Karpas-422 (cell line): ENCODE data around the gene SPDL1. TPM values are rescaled to one million over a fixed set of nuclear protein-coding genes. Genes with fewer than 3 reads are reported as not detected.

Source experiments
- DNase-seq: peaks from one replicate; pipeline ENCODE4 v3.0.0-alpha.2; 2015
- H2AFZ ChIP-seq: fragments of 200-600 bp; sonication (generic); 2 replicates; pipeline ENCODE4 v1.6.1; 2014; ENCODE audit warnings: antibody characterized with exemption, low read length, mixed read lengths
- H3K27ac ChIP-seq: fragments of 200-600 bp; sonication (generic); 2 replicates; pipeline ENCODE4 v1.5.1; 2014; ENCODE audit warnings: mild to moderate bottlenecking, low read length, moderate library complexity
- H3K27me3 ChIP-seq: fragments of 200-600 bp; sonication (generic); 2 replicates; pipeline ENCODE4 v1.6.1; 2014; ENCODE audit warnings: low read length, mixed read lengths
- H3K36me3 ChIP-seq: fragments of 200-600 bp; sonication (generic); 2 replicates; pipeline ENCODE4 v1.6.1; 2014; ENCODE audit warnings: low read length, mixed read lengths; ENCODE audit not compliant: insufficient read depth
- H3K4me1 ChIP-seq: fragments of 200-600 bp; sonication (generic); 2 replicates; pipeline ENCODE4 v1.6.1; 2014; ENCODE audit warnings: mild to moderate bottlenecking, low read length, mixed read lengths
- H3K4me2 ChIP-seq: fragments of 200-600 bp; sonication (generic); 2 replicates; pipeline ENCODE4 v1.6.1; 2014; ENCODE audit warnings: low read length, low read depth, mild to moderate bottlenecking; ENCODE audit not compliant: poor library complexity, severe bottlenecking
- H3K4me3 ChIP-seq: fragments of 200-600 bp; sonication (generic); 2 replicates; pipeline ENCODE4 v1.5.1; 2014; ENCODE audit warnings: mild to moderate bottlenecking, antibody characterized with exemption, low read length, mixed read lengths
- H3K79me2 ChIP-seq: fragments of 200-600 bp; sonication (generic); 2 replicates; pipeline ENCODE4 v1.6.1; 2014; ENCODE audit warnings: mild to moderate bottlenecking, low read length, mixed read lengths
- H3K9ac ChIP-seq: fragments of 200-600 bp; sonication (generic); 2 replicates; pipeline ENCODE4 v1.6.0; 2014; ENCODE audit warnings: low read length
- H3K9me2 ChIP-seq: fragments of 200-600 bp; sonication (generic), shearing (Covaris generic); replicated peaks from 2 replicates; pipeline ENCODE4 v1.6.0; 2014; ENCODE audit warnings: mild to moderate bottlenecking, low read length, moderate library complexity; ENCODE audit not compliant: insufficient read depth
- H3K9me3 ChIP-seq: fragments of 300-700, 200-600 bp; sonication (generic); 2 replicates; pipeline ENCODE4 v1.6.1; 2014; ENCODE audit warnings: low read length, mixed read lengths
- H4K20me1 ChIP-seq: fragments of 200-600 bp; sonication (generic); 2 replicates; pipeline ENCODE4 v1.6.1; 2014; ENCODE audit warnings: mild to moderate bottlenecking, antibody characterized with exemption, low read length, low read depth; ENCODE audit not compliant: insufficient read depth
- total RNA-seq: library from RNA; depleted of rRNA; stranded (reverse); fragments of >200 nt; shearing (Covaris generic); gene quantifications from 2 replicates; pipeline ENCODE4 v1.2.3, GENCODE V29; 2014; ENCODE audit warnings: low replicate concordance

The SPDL1 gene
- total RNA-seq, 1 experiment from 2014 or later = 28.3 TPM

GRCh38 chr5:169637549-169638121 lies 54.1 kb downstream of the SPDL1 start:
- Histone ChIP-seq H2AFZ (peak overlapping the region; percentile 86), H3K4me3 (peak overlapping the region; percentile 94), H3K4me2 (peak overlapping the region; percentile 91)

GRCh38 chr5:169641253-169641652 lies 57.7 kb downstream of the SPDL1 start:
- peaks cover 20% of the 10 kb centered on the region for H3K4me1 ChIP-seq
- H3K27ac ChIP-seq = no peak overlapping the region
- no peak overlapping the region for H3K4me3 ChIP-seq
- no peak overlapping the region for H3K4me2 ChIP-seq
- peaks cover 48% of the 10 kb centered on the region for H4K20me1 ChIP-seq
- H3K9me2 ChIP-seq = no peaks in the 10 kb centered on the region
- H3K9me3 ChIP-seq = peaks cover 11% of the 10 kb centered on the region
- no peak for DNase-seq
- no peak overlapping the region for H2AFZ ChIP-seq
- no peak overlapping the region for H3K9ac ChIP-seq
- peaks cover 50% of the 10 kb centered on the region for H3K36me3 ChIP-seq
- H3K79me2 ChIP-seq = peaks cover 91% of the 10 kb centered on the region
- H3K27me3 ChIP-seq = no peaks in the 10 kb centered on the region

More at GRCh38 chr5:169637549-169638121, 54.1 kb downstream of the SPDL1 start:
- peak overlapping the region; percentile 88 for H3K27ac ChIP-seq
- H3K9me3 ChIP-seq = peaks cover 11% of the 10 kb centered on the region
- H3K27me3 ChIP-seq = no peaks in the 10 kb centered on the region
- peak overlapping the region; percentile 98 for H3K9ac ChIP-seq
- peaks cover 31% of the 10 kb centered on the region for H4K20me1 ChIP-seq
- peak; percentile 92 for DNase-seq
- peaks cover 17% of the 10 kb centered on the region for H3K4me1 ChIP-seq
- H3K9me2 ChIP-seq = no peaks in the 10 kb centered on the region
- H3K36me3 ChIP-seq = peaks cover 45% of the 10 kb centered on the region
- peaks cover 54% of the 10 kb centered on the region for H3K79me2 ChIP-seq

- H3K36me3 ChIP-seq = peaks cover 19% of the 10 kb centered on the region; the same call in 1 of the 2 replicates
- H4K20me1 ChIP-seq = peaks cover 72% of the 10 kb centered on the region
- H3K27me3 ChIP-seq = no peaks in the 10 kb centered on the region
- H3K79me2 ChIP-seq = peaks cover 100% of the 10 kb centered on the region
- H3K4me1 ChIP-seq = peaks cover 59% of the 10 kb centered on the region
- H2AFZ ChIP-seq = no peak overlapping the region
- no peak for DNase-seq
- H3K4me3 ChIP-seq = no peak overlapping the region
- no peaks in the 10 kb centered on the region for H3K9me2 ChIP-seq
- no peak overlapping the region; the same call in 1 of the 2 replicates for H3K9ac ChIP-seq
- peak overlapping the region; percentile 57; the same call in 1 of the 2 replicates for H3K27ac ChIP-seq
- no peaks in the 10 kb centered on the region for H3K9me3 ChIP-seq
- no peak overlapping the region for H3K4me2 ChIP-seq
Observed at GRCh38 chr5:169646856-169647255, 63.3 kb downstream of the SPDL1 start.

GRCh38 chr5:169647566-169647965 lies 64.0 kb downstream of the SPDL1 start:
- Histone ChIP-seq H2AFZ (no peak overlapping the region), H3K4me1 (peaks cover 63% of the 10 kb centered on the region), H4K20me1 (peaks cover 71% of the 10 kb centered on the region), H3K27ac (peak overlapping the region; percentile 57), H3K9ac (peak overlapping the region; percentile 36), H3K4me3 (no peak overlapping the region; the same call in 1 of the 2 replicates), H3K9me3 (no peaks in the 10 kb centered on the region), H3K27me3 (no peaks in the 10 kb centered on the region), H3K36me3 (peaks cover 13% of the 10 kb centered on the region), H3K4me2 (no peak overlapping the region), H3K79me2 (peaks cover 100% of the 10 kb centered on the region), H3K9me2 (no peaks in the 10 kb centered on the region)
- peak; percentile 57 for DNase-seq

GRCh38 chr5:169648725-169649310 lies 65.2 kb downstream of the SPDL1 start:
- peaks cover 100% of the 10 kb centered on the region for H3K79me2 ChIP-seq
- no peak overlapping the region for H3K9ac ChIP-seq
- no peak for DNase-seq
- H3K27ac ChIP-seq = no peak overlapping the region
- no peak overlapping the region for H2AFZ ChIP-seq
- H3K4me1 ChIP-seq = peaks cover 63% of the 10 kb centered on the region
- peaks cover 12% of the 10 kb centered on the region for H3K36me3 ChIP-seq
- no peaks in the 10 kb centered on the region for H3K9me2 ChIP-seq
- no peak overlapping the region for H3K4me3 ChIP-seq
- H4K20me1 ChIP-seq = peaks cover 73% of the 10 kb centered on the region
- H3K9me3 ChIP-seq = no peaks in the 10 kb centered on the region
- no peaks in the 10 kb centered on the region for H3K27me3 ChIP-seq
- H3K4me2 ChIP-seq = peak overlapping the region; percentile 7

DNA sequence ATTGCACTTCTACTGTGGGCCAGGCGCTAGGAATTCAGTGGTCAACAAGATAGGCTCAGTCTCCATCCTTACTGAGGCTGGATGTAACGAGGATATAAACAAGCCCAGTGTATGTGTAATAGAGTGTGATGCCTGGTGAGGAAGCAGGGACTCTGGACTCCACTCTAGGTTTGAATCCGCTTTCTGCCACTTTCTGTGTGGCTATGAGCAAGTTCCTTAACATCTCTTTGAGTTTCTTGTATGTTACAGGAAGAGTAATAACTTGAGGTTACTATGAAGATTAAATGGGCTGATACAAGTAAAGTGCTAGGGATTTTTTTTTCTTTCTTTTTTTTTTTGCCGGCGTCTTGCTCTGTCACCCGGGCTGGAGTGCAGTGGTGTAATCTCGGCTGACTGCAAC lies 65.9 kb downstream of the SPDL1 start:
- Histone ChIP-seq H3K9me2 (no peaks in the 10 kb centered on the region), H4K20me1 (peaks cover 71% of the 10 kb centered on the region), H3K4me2 (peak overlapping the region; percentile 7), H3K4me3 (no peak overlapping the region), H3K9me3 (no peaks in the 10 kb centered on the region), H3K27ac (no peak overlapping the region), H3K9ac (no peak overlapping the region), H3K4me1 (peaks cover 63% of the 10 kb centered on the region), H2AFZ (no peak overlapping the region), H3K27me3 (no peaks in the 10 kb centered on the region), H3K79me2 (peaks cover 100% of the 10 kb centered on the region), H3K36me3 (peaks cover 17% of the 10 kb centered on the region)
- DNase-seq = no peak

- Histone ChIP-seq H2AFZ (no peak overlapping the region), H3K27ac (peak overlapping the region; percentile 66), H3K4me1 (peaks cover 63% of the 10 kb centered on the region), H3K9me3 (no peaks in the 10 kb centered on the region), H3K9me2 (no peaks in the 10 kb centered on the region), H3K27me3 (no peaks in the 10 kb centered on the region), H4K20me1 (peaks cover 71% of the 10 kb centered on the region), H3K79me2 (peaks cover 100% of the 10 kb centered on the region), H3K4me3 (peak overlapping the region; percentile 28; the same call in 1 of the 2 replicates), H3K36me3 (peaks cover 31% of the 10 kb centered on the region), H3K4me2 (peak overlapping the region; percentile 49), H3K9ac (peak overlapping the region; percentile 42)
- peak; percentile 57 for DNase-seq
Observed at GRCh38 chr5:169650701-169651331, 67.2 kb downstream of the SPDL1 start.

- Histone ChIP-seq H4K20me1 (peaks cover 66% of the 10 kb centered on the region), H3K9ac (peak overlapping the region; percentile 41; the same call in 1 of the 2 replicates), H3K9me2 (no peaks in the 10 kb centered on the region), H3K4me1 (peaks cover 57% of the 10 kb centered on the region), H3K79me2 (peaks cover 100% of the 10 kb centered on the region), H3K27me3 (no peaks in the 10 kb centered on the region), H3K9me3 (no peaks in the 10 kb centered on the region), H3K4me3 (no peak overlapping the region; the same call in 1 of the 2 replicates), H2AFZ (no peak overlapping the region), H3K4me2 (peak overlapping the region; percentile 49), H3K27ac (peak overlapping the region; percentile 66), H3K36me3 (peaks cover 34% of the 10 kb centered on the region)
- DNase-seq = no peak
Observed at GRCh38 chr5:169651526-169651925, 68.0 kb downstream of the SPDL1 start.
